ENCODE measurements around the gene BCO1.

The BCO1 gene

GRCh38 chr16:81265052-81265451 is 26.6 kb downstream of the BCO1 start:
- Histone ChIP-seq H3K4me1 (ENCODE audit: insufficient read depth, insufficient read length) (peaks cover 5% of the 10 kb centered on the region), H3K4me3 (ENCODE audit: insufficient read length, low read depth) (no peak overlapping the region), H3K36me3 (ENCODE audit: insufficient read depth, insufficient read length, low read length) (no peaks in the 10 kb centered on the region), H3K9ac (ENCODE audit: insufficient read length, low read depth) (no peak overlapping the region), H3K9me3 (ENCODE audit: insufficient read depth, low read length) (0 out of 2 replicates have a peak, but pooled peaks cover 5% of the 10 kb centered on the region), H3K27me3 (ENCODE audit: insufficient read depth, insufficient read length) (no peaks in the 10 kb centered on the region)
- no peak for TF ChIP-seq YY1 (IDR thresholded peaks at IDR 0.05; ENCODE audit: insufficient read depth, insufficient read length)
- no peak for TF ChIP-seq ZNF274 (IDR thresholded peaks at IDR 0.05; ENCODE audit: low read depth, low read length)
- no peak for TF ChIP-seq SUZ12 (IDR thresholded peaks at IDR 0.05; ENCODE audit: extremely low read depth, insufficient read depth, insufficient read length)
- DNase-seq (ENCODE audit: low read depth, low spot score) = no peak

DNA sequence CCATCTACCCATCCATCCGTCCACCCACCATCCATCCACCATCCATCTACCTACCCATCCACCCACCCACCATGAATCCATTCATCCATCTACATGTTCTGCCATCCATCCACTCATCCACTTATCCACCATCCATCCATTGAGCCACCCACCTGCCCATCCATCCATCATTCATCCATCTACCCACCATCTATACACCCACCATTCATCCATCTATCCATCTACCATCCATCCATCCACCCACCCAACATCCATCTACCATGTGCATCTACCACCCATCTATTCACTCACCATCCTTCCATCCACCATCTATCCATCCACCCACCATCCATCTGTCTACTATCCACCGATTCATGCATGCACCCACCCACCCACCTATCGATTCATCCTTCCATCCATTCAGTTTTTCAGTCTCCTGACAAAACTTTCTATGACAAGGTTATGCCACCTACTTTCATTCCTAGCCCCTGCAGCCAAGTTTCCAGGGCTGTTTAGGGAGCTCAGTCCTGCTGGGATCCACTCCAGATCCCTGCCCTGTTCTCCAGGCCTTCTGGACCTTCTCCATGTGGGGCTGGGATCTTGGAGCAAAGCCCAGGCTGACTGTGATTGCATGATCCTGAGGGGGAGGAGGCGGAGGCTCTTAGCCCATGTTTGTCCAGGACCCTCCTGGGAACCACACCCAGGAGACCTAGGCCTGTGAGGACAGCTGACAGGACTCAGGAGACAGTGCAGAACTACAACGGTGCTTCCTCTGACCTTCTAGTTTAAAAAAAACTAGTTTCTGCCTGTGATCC is 27.4 kb downstream of the BCO1 start:
- DNase-seq (ENCODE audit: low read depth, low spot score) = no peak
- H3K27me3 ChIP-seq (ENCODE audit: insufficient read depth, insufficient read length) = no peaks in the 10 kb centered on the region
- H3K4me1 ChIP-seq (ENCODE audit: insufficient read depth, insufficient read length) = peaks cover 5% of the 10 kb centered on the region
- TF ChIP-seq SUZ12 (IDR thresholded peaks at IDR 0.05; ENCODE audit: extremely low read depth, insufficient read depth, insufficient read length) = no peak
- TF ChIP-seq YY1 (IDR thresholded peaks at IDR 0.05; ENCODE audit: insufficient read depth, insufficient read length) = no peak
- no peaks in the 10 kb centered on the region for H3K36me3 ChIP-seq (ENCODE audit: insufficient read depth, insufficient read length, low read length)
- no peak overlapping the region for H3K4me3 ChIP-seq (ENCODE audit: insufficient read length, low read depth)
- H3K9ac ChIP-seq (ENCODE audit: insufficient read length, low read depth) = no peak overlapping the region
- H3K9me3 ChIP-seq (ENCODE audit: insufficient read depth, low read length) = 0 out of 2 replicates have a peak, but pooled peaks cover 5% of the 10 kb centered on the region

GRCh38 chr16:81266680-81267095 is 28.2 kb downstream of the BCO1 start:
- Histone ChIP-seq H3K9me3 (ENCODE audit: insufficient read depth, low read length) (0 out of 2 replicates have a peak, but pooled peaks cover 5% of the 10 kb centered on the region), H3K9ac (ENCODE audit: insufficient read length, low read depth) (no peak overlapping the region), H3K4me1 (ENCODE audit: insufficient read depth, insufficient read length) (peaks cover 5% of the 10 kb centered on the region), H3K27me3 (ENCODE audit: insufficient read depth, insufficient read length) (no peaks in the 10 kb centered on the region), H3K36me3 (ENCODE audit: insufficient read depth, insufficient read length, low read length) (no peaks in the 10 kb centered on the region), H3K4me3 (ENCODE audit: insufficient read length, low read depth) (no peak overlapping the region)
- no peak for DNase-seq (ENCODE audit: low read depth, low spot score)
- TF ChIP-seq ZNF274 (IDR thresholded peaks at IDR 0.05; ENCODE audit: low read depth, low read length) (no peak), YY1 (IDR thresholded peaks at IDR 0.05; ENCODE audit: insufficient read depth, insufficient read length) (no peak), SUZ12 (IDR thresholded peaks at IDR 0.05; ENCODE audit: extremely low read depth, insufficient read depth, insufficient read length) (no peak)

DNA sequence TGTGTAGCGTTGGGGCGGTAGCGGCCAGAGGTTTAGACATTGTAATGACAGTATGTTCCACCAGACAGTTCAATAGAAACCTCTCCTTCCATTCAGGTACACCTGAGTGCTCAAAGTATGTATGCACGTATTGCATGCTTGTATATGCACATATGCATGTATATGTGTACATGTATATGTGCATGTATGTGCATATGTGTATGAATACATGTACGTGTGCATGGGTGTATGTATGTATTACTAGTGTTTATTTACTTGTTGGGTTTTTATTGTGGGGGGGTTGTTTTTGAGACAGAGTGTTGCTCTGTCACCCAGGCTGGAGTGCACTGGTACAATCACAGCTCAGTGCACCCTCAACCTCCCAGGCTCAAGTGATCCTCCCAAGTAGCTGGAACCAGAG is 30.0 kb downstream of the BCO1 start:
- Histone ChIP-seq H3K36me3 (ENCODE audit: insufficient read depth, insufficient read length, low read length) (no peaks in the 10 kb centered on the region), H3K9me3 (ENCODE audit: insufficient read depth, low read length) (no peaks in the 10 kb centered on the region), H3K9ac (ENCODE audit: insufficient read length, low read depth) (no peak overlapping the region), H3K4me3 (ENCODE audit: insufficient read length, low read depth) (no peak overlapping the region), H3K27me3 (ENCODE audit: insufficient read depth, insufficient read length) (no peaks in the 10 kb centered on the region), H3K4me1 (ENCODE audit: insufficient read depth, insufficient read length) (peaks cover 5% of the 10 kb centered on the region)
- TF ChIP-seq SUZ12 (IDR thresholded peaks at IDR 0.05; ENCODE audit: extremely low read depth, insufficient read depth, insufficient read length) (no peak), ZNF274 (IDR thresholded peaks at IDR 0.05; ENCODE audit: low read depth, low read length) (no peak), YY1 (IDR thresholded peaks at IDR 0.05; ENCODE audit: insufficient read depth, insufficient read length) (no peak)
- no peak for DNase-seq (ENCODE audit: low read depth, low spot score)

- H3K9ac ChIP-seq (ENCODE audit: insufficient read length, low read depth) = no peak overlapping the region
- no peaks in the 10 kb centered on the region for H3K36me3 ChIP-seq (ENCODE audit: insufficient read depth, insufficient read length, low read length)
- peaks cover 1% of the 10 kb centered on the region for H3K4me1 ChIP-seq (ENCODE audit: insufficient read depth, insufficient read length)
- no peak overlapping the region for H3K4me3 ChIP-seq (ENCODE audit: insufficient read length, low read depth)
- no peak for DNase-seq (ENCODE audit: low read depth, low spot score)
- no peak for TF ChIP-seq SUZ12 (IDR thresholded peaks at IDR 0.05; ENCODE audit: extremely low read depth, insufficient read depth, insufficient read length)
- no peak for TF ChIP-seq ZNF274 (IDR thresholded peaks at IDR 0.05; ENCODE audit: low read depth, low read length)
- TF ChIP-seq YY1 (IDR thresholded peaks at IDR 0.05; ENCODE audit: insufficient read depth, insufficient read length) = no peak
- H3K27me3 ChIP-seq (ENCODE audit: insufficient read depth, insufficient read length) = no peaks in the 10 kb centered on the region
- no peaks in the 10 kb centered on the region for H3K9me3 ChIP-seq (ENCODE audit: insufficient read depth, low read length)
Measured at GRCh38 chr16:81273223-81273950, 34.9 kb downstream of the BCO1 start.

GRCh38 chr16:81275064-81275532 is 36.6 kb downstream of the BCO1 start:
- no peaks in the 10 kb centered on the region for H3K36me3 ChIP-seq (ENCODE audit: insufficient read depth, insufficient read length, low read length)
- TF ChIP-seq SUZ12 (IDR thresholded peaks at IDR 0.05; ENCODE audit: extremely low read depth, insufficient read depth, insufficient read length) = no peak
- TF ChIP-seq ZNF274 (IDR thresholded peaks at IDR 0.05; ENCODE audit: low read depth, low read length) = no peak
- TF ChIP-seq YY1 (IDR thresholded peaks at IDR 0.05; ENCODE audit: insufficient read depth, insufficient read length) = no peak
- H3K27me3 ChIP-seq (ENCODE audit: insufficient read depth, insufficient read length) = no peaks in the 10 kb centered on the region
- no peak overlapping the region for H3K4me3 ChIP-seq (ENCODE audit: insufficient read length, low read depth)
- H3K9me3 ChIP-seq (ENCODE audit: insufficient read depth, low read length) = no peaks in the 10 kb centered on the region
- no peaks in the 10 kb centered on the region for H3K4me1 ChIP-seq (ENCODE audit: insufficient read depth, insufficient read length)
- DNase-seq (ENCODE audit: low read depth, low spot score) = no peak
- no peak overlapping the region for H3K9ac ChIP-seq (ENCODE audit: insufficient read length, low read depth)

DNA sequence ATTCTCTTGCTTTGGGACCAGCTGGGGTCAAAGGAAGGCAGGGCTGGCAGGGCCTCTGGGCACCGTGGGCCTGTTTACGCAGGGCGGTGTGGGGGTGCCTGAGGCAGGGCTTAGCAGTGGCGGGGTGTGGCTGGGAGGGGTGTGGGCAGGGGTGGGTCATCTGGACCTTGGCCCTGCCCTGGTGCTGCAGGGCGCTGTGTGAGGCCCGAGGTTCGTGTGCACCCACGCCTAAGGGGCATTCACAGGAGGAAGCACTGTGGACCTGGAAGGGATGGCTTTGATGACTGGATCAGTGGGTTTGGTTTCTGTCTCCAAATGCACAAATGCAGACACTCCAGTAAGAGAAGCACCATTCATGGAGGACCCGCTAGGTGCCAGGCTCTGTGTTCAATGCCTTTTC is 37.3 kb downstream of the BCO1 start:
- no peaks in the 10 kb centered on the region for H3K9me3 ChIP-seq (ENCODE audit: insufficient read depth, low read length)
- H3K36me3 ChIP-seq (ENCODE audit: insufficient read depth, insufficient read length, low read length) = no peaks in the 10 kb centered on the region
- no peak overlapping the region for H3K4me3 ChIP-seq (ENCODE audit: insufficient read length, low read depth)
- TF ChIP-seq ZNF274 (IDR thresholded peaks at IDR 0.05; ENCODE audit: low read depth, low read length) (no peak), SUZ12 (IDR thresholded peaks at IDR 0.05; ENCODE audit: extremely low read depth, insufficient read depth, insufficient read length) (no peak), YY1 (IDR thresholded peaks at IDR 0.05; ENCODE audit: insufficient read depth, insufficient read length) (no peak)
- no peaks in the 10 kb centered on the region for H3K4me1 ChIP-seq (ENCODE audit: insufficient read depth, insufficient read length)
- no peaks in the 10 kb centered on the region for H3K27me3 ChIP-seq (ENCODE audit: insufficient read depth, insufficient read length)
- DNase-seq (ENCODE audit: low read depth, low spot score) = no peak
- H3K9ac ChIP-seq (ENCODE audit: insufficient read length, low read depth) = no peak overlapping the region

All from NT2/D1 (cell line).